Glomerular visceral epithelial cell (primary cell): ENCODE results near the gene PCNX2.

Source experiments
- DNase-seq: peaks from one replicate; pipeline ENCODE4 v3.0.0-alpha.2; 2016; ENCODE audit errors: extremely low spot score

Gene PCNX2

DNA sequence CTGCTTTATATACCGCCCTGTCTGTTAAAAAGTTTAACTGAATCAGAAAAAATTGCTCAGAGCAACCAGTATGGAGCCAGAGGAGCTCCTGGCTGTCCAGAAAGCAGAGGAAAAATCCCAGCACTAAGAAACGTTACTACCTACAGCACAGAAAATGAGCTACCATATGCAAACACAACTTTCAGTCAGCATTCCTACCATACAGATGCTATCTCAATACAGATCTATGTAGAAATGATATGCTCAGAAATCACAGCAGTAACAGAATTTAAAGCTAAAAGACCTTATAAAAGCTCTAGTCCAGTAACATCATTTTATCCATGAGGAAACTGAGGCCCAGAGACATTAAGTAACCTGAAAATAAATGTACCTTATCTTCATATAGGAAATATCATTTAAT lies 38.7 kb downstream of the PCNX2 start:
- no peak for DNase-seq

DNA sequence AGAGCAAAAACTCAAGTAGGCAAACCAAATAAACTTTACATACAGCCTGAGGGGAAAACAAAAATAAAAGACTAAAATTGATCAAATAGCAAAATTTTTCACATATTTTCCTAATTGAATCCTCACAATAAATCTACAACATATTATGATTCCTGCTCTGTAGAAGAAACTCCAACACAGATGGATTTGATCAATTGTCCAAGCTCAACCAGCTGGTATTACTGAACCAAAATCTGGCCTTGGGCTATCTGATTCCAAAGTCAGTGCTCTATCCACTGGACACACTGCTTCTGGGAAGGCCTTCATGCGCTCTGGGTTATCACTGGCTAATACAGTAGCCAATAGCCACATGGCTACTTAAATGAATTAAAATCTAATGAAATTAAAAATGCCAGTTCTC lies 39.3 kb downstream of the PCNX2 start:
- DNase-seq, result no peak

DNA sequence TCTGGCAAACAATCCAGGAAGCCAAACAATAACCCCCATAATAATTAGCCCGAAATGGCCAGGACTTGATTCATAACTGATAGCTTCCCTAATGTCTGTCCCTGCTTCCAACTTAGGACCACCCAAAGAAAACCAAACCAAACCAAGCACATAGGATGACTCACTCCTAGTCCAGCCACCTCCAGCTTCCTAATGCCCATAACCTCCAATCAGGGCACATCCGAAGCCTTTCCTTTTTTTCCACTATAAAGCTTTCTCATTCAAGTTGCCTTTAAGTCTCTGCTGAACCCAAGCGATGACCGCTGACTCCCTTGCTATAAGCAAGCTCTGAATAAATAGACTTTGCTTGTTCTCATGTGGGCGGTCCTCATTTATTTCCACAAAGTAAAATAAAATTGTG lies 40.4 kb downstream of the PCNX2 start:
- DNase-seq, result no peak

DNA sequence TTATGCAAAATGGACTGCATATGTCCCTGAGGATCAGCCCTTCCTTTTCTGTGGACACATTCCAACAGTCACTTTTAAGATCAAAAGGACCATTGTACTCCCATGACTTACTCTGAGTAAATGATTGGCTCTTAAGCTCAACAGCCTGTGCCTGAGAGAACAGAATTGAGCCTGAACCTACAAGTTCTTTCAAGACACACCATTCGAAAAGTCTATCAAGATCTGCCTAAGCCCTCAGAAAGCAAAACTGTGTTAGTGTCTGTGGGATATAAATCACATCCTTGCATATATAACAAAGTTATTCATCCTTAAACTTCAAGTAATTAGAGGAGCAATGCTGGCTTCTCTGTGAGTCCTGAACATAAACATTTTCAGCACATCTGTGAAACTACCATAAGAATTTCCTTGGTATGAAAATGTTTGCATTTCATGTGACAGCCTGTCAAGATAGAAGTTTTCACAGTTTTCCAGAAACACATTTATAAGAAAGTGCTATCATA lies 41.6 kb downstream of the PCNX2 start:
- DNase-seq, result no peak

DNA sequence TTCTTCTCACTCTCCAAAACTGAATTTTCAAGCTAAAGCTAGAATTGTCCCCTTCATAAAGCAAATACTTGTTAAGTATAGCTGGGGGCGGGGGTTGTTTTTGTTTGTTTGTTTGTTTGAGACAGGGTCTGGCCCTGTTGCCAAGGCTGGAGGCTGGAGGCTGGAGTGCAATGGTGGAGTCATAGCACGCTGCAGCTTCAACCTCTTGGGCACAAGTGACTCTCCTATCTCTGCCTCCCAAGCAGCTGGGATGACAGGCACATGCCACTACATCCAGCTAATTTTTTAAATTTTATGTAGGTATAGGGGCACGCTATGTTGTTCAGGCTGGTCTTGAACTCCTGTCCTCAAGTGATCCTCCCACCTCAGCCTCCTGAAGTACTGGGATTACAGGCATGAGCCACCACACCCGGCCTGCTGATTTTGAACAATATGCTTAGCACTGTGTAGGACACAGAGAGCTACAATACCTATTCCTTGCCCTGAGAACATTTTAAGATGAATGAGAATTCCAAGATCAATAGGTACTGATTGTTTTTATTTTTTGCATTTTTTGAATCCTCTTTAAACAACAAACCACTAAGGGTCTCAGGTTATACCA lies 42.2 kb downstream of the PCNX2 start:
- DNase-seq, result no peak

DNA sequence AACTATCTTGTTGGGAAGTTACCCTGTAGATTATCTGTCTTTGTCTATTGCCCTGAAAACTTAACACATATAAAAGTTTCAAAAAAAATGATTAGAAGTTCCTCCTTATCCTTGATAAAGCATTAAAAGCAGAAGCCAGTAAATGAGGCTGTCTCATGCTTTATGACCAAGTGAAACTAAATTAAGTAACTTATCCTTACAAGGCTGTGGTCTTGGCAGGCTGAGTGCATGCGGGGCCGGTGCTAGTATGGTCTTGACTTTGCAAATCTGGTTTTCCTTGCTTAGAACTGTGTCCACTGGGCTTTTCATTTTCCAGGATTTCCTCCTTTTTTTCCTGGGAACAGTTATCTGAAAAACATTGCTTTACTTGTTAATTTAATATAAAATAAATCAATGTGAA lies 43.1 kb downstream of the PCNX2 start:
- DNase-seq, result no peak

DNA sequence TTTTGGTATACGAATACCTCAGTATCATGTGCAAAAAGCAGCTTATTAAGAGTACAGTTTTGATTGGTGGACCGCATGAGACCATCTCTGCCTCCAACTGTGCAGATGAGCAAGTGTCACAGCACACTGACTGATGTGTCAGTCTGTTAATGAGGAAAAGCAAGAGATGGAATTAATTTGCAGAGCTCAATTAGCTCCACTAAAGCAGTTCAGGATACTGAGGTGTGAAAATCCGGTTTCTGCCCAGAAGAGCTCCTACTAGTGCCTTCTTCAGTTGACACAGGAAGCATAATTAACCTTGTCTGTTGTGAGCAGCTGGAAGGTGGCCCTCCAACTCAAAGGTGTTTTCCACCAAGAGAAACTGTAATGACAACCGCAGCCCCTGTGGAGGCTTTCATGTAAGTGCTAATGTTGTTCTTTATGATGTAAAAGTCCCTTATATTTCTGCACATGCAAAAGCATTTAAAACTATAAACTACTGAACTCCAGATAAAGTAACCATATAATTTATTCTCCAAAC lies 44.3 kb downstream of the PCNX2 start:
- no peak for DNase-seq

DNA sequence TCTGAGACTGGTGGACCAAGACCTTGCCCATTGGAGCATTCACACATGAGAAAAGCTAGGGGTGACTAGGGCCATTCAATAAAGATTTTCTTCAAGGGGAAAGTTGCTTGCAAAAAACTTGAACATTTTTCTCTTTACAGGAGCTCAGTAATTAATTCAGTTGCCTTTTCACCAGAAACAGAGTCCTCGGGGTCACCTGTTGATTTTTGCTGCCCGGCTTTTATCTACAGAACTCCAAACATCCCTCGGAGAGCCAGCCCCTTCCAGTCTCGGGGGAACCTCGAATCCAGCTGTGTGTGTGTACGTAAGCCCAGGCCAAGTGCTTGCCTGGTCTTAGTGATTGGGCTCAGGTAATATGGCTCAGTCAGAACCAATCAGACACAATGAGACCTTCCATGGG lies 47.5 kb downstream of the PCNX2 start:
- no peak for DNase-seq

DNA sequence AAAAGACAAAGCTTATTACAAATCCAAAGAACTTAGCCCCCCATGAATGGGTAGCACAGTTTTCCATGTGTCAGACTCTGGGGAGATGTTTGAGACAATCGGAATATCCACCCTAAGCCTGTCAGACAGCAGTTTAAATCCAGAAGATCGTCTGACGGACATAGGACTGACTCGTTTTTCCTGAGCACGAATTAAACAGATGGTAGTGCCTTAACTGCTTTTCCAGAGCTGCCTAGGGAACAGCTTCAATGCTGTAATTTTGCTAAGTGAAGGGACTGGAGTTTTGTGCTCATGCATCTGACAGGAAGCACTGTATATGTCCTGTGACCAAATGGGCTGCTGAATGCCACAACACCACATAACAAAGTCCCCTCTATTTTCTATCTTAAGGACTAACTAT lies 48.6 kb downstream of the PCNX2 start:
- no peak for DNase-seq

DNA sequence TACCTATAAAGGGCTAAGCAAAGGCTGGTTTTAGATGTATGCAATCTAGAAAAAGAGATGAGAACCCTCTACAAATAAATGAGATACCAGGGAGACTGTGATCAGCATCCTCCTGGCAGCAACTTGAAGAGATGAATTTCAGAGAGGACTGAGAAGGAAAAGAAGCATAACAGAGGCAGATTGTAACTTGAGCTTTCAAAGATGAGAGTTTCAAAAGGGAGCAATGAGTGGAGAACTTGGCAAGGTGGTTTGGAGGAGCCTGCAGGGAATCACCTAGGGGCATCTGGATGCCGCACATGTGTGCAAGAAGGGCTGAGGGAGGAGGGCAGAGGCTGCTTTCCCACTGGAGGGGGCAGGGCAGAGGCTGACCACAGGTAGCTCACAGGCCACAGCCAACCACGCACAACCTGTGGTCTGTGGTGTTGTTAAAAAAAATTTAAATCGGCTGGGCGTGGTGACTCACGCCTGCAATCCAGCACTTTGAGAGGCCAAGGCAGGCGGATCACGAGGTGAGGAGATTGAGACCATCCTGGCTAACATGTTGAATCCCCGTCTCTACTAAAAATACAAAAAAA lies 50.2 kb downstream of the PCNX2 start:
- DNase-seq, result peak; percentile 28

DNA sequence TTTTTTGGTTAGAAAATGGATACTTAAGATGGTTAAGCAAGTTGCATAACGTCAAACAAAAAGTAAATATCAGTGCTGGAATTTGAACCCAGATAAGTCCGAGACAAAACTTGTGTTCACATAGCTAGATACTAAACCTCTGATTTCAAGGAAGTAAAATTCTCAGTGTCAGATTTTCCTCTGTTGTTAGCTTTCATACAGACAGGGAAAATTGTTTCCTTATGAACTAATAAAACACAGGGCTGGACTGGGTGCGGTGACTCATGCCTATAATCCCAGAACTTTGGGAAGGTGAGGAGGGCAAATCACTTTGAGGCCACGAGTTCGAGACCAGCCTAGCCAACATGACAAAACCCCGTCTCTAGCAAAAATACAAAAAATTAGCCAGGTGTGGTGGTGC lies 51.3 kb downstream of the PCNX2 start:
- no peak for DNase-seq

DNA sequence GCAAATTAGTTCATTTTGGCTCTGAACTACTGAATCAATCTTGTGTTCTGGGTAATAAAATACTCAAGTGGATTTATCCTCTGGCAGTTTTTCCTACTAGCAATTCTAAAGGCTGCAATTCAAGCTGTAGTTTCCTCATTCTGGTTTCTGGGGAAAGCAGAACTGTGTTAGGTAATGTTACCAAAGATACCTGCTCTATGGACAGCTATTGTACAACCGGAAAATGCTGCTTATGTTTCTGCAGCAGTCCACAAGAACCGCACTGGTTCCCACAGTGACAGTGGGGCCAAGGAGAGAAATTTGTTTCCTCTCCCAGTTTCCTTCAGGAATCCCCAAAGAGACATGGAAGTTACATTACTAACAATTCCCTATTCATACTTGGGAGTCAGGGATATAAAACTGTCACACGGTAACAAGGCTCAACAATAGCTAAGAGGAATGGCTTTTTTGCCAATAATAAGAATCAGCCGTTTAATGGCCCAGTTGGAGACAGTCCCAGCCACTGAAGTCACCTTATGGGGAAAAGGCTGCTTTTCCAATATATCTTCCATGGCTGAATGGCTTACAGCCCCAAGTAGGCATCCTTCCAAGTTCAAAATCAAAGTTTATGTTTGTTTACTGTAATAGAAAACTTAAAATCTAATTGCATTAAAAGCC lies 52.6 kb downstream of the PCNX2 start:
- DNase-seq, result no peak

DNA sequence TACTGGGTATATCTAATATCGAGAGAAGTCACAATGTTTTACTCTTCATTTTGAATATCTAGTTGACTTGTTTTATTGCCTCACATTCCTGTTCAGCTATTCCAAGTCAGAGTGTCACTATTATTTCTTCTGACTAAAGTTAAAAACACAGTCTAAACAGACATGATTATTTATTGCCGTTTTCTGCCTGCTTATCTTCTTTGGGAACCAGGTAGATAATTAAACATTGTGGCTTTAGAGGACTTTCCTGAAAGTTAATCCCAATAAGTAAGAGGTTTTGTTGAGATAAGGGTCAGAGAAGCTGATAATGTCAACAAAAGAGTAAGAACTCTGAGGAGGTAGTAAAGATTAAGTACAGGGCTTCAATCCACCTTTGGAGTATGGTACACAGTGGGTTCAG lies 53.8 kb downstream of the PCNX2 start:
- DNase-seq, result no peak

DNA sequence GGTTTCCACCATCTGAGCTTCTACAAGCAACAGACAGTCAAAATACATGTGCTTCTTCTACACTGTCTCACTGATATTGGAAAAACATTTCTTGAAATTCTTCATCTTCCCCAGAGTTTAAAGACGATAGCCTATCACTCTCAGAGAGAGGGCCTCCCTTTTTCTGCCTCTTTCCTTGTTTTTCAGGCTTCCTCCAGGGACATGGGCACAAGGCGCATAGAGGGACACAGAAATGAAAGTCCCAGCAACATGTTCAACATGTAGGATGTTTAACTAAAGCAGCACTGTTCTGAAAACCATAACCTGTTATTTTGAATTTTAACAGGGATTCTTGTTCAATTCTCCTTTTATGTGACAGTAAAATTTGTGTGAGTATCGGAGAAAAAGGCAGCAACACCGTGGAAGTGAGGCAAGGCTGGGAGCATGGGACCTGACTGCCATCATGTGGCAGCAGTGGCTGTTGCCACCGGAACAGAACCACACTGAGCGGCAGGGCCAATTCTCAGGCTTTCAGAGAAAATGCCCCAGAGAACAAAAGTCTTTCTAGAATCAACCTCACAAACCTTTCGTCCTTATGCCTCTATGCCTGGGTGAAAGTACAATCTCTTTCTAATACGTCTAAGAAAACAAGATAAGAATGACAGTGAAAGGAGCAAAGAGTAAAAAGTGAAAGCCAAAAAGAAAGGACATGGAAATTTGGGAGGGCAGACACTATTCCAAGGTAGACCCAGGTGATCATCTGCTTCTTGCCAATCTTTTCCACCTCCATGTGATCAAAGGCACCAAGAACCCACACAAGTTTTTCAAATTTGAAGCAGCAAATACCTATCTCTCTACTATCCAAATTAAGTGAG lies 54.5 kb downstream of the PCNX2 start:
- DNase-seq, result peak; percentile 53

DNA sequence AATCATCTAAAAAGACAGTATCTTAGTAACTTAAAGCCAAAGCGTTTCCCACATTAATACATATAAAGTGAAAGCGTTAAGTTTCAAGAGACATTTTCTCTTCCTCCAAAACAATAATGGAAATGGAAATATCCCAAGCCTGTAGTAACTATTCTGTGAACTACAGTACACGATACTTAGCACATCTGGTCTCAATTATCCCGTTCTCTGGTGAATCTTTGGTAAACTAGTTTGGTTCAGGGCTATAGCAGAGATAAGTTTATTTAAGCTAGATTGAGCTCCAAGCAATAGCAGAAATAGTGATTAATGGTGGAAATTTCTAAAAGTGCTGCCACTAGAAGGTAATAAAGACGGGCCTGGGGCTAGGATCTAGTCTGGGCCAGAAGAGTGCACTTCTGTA lies 55.2 kb downstream of the PCNX2 start:
- no peak for DNase-seq

DNA sequence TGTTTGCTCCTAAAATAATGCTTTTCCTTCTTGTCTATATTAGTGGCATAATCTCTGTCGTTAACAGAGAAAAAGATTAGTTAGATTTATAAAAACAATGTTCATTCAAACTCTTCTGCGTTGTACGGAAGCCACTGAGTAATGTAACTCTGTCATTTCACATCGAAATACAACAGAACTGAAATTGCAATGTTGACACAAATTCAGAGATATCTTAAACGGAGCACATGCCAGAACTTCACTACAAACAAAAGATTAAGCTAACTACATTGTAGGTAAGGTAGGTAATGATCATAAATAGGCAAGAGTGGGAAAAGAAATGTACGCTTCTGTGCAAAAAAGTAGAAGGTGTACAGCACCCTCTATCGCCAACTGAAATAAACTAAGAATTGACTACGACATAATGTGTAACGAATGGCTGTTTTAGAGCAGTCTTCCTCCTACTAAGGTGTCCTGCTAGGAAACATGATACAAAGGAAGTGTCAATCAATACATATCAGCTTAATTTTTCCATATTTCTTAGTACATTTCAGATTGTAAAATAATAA lies 56.6 kb downstream of the PCNX2 start:
- DNase-seq, result no peak

DNA sequence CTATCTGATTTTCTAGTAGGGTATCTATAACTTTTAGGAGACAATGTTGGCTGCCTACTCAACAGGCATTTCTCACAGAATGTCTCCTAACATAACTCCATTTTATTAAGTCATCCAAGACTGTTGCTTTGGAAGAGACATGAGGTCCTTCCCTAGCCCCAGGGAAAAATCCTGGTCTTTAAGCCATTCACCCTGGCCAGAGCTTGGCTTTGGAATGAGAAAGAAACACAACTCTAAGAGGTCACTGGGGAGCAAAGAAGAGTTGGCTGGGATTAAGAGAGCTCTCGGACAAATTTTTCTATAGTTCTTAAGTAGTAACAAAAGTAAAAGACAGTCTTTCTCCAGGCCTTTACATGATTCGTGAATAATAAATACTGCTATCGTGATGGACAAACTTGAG lies 57.9 kb downstream of the PCNX2 start:
- DNase-seq, result no peak

DNA sequence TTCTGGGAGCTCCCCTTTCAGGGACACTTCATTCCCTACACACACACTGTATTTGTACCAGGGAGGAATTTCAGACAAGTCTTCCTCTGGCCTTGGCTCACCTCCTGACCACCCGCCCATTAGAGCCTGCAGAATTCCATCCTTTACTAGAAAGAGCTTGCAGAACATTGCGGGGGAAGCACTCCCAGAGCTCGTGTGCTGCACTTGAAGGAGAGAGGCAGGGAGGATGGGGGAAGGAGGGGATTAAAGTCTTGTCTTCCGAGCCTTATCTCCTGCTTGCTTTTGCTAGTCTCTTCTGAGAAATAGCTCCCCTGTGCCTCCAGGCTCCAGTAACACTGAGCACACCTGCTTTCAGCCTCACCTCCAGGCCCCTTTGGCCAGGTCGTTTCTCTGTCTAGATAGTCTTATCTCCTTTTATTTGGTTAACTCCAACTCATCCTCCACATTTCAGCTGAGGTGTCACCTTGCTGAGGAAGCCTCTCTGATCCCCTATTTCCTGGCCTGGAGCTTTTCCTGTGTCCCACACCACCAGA lies 62.0 kb downstream of the PCNX2 start:
- DNase-seq, result no peak

DNA sequence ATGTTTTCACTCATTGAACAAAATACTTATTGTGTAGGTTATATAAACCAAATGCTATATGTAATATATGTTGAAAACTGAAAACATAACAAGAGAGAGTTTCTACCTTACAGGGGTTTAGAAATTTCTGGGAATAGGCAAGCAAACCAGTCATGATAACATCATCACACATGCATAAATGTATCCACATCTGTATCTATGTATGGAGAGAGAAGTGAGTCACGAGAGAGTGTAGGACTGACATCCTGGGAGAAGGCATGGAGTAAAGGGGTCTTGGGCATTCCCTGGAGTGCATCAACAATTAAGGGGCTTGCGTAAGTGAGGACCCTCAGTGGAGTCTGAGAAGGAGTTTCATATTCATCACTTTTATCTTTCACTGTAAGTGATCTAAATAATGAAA lies 65.5 kb downstream of the PCNX2 start:
- DNase-seq, result no peak

DNA sequence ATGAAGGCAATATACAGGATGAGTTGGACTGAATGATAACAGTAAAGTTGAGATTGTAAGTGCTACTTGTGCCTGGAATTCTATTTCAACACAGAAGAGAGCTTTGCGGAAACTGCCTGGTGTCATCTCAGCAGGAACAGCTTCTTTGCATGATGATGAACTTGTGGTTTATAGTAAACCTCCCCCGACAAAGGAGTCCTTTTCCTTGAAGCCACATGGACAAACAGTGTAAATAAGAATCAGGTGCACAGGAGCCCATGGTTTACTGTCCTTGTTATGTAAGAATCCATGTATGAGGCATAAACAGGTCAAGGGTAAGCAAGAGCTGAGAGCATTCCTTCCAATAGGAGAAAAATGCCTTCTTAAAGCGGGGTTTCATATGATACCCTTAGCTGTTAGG lies 66.2 kb downstream of the PCNX2 start:
- DNase-seq, result no peak

DNA sequence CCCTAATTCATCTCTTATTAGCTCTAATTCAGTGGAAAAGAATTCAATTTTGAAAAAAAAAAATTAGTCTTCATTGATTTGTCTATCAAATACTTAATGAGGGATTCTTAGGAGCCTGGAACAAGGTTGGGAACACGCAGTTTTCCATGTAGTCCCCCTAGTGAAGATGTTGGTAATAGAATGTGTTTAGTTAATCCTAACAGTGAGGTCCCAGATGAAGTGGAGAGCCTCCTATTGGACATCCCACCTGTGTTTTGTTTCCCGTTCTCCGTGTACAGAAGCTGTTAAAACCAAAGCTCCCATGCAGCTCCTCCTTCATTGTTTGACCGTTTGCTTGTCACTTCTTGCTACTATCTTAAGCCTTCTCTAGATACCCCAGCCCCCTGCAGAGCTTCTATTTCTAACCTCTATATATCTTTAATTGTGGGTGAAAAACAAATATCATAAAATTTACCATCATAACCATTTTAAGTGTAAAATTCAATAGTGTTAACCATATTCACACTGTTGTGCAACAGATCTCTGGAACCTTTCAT lies 67.5 kb downstream of the PCNX2 start:
- DNase-seq, result no peak

DNA sequence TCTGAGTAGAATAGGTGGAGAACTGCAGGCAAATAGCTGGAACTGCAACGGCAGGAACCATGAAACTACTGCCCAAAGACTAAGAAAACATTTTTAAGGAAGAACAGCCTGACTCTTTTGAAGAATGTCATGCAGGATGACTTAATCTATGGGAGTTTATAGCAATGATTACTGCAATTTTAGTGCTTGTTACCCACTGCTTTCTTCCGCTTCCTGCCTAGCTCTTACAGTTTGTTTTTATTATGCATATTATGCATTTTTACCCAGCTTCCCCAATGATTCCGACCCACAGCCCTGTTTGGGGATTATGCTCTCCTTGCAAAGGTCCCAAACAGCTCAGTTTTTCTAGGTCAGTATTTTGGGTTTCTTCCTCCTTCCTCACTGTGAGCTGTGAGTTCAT lies 71.2 kb downstream of the PCNX2 start:
- no peak for DNase-seq
